Tibial nerve (tissue), 4 donors: ENCODE measurements around the gene USP2. TPM values are rescaled to one million over a fixed set of nuclear protein-coding genes. Genes with fewer than 3 reads are reported as not detected.

Experiments
- DNase-seq, 2 donors: peaks; one replicate each; pipeline ENCODE4 v3.0.0-alpha.2; 2019; ENCODE audit warnings: low spot score in 2 of 2
- H3K27ac ChIP-seq, 4 donors: fragments of 200-600 bp; sonication (generic) in 3 of 4; one replicate each; pipeline ENCODE4 v1.5.1; 2017 to 2019; ENCODE audit warnings: mild to moderate bottlenecking in 1 of 4
- H3K27me3 ChIP-seq, 2 donors: fragments of 200-600 bp; sonication (generic) in 1 of 2; one replicate each; pipeline versions ENCODE4 v1.5.1 to v1.6.0; 2017 to 2019
- H3K36me3 ChIP-seq, 3 donors: fragments of 200-600 bp; sonication (generic); one replicate each; pipeline ENCODE4 v1.5.1; 2018 to 2019
- H3K4me1 ChIP-seq, 4 donors: fragments of 200-600 bp; sonication (generic) in 3 of 4; one replicate each; pipeline ENCODE4 v1.5.1; 2017 to 2019
- H3K4me3 ChIP-seq, 4 donors: fragments of 200-600 bp; sonication (generic) in 3 of 4; one replicate each; pipeline ENCODE4 v1.5.1; 2017 to 2019; ENCODE audit warnings: mild to moderate bottlenecking in 1 of 4, moderate library complexity in 1 of 4
- H3K9me3 ChIP-seq, 4 donors: fragments of 200-600 bp; sonication (generic) in 3 of 4; one replicate each; pipeline ENCODE4 v1.5.1; 2017 to 2019
- CTCF ChIP-seq, 5 experiments: fragments of 200-600 bp in 3 of 5; fragments of 450-650 bp in 2 of 5; sonication (generic) in 3 of 5; IDR thresholded peaks; one replicate each; pipeline ENCODE4 v1.5.1; 2016 to 2019; ENCODE audit warnings: antibody characterized with exemption in 5 of 5, mild to moderate bottlenecking in 3 of 5, moderate library complexity in 2 of 5
- EP300 ChIP-seq, 2 donors: sonication (generic); formaldehyde crosslinking; IDR thresholded peaks; one replicate each; pipeline ENCODE4 v1.6.1; 2017; ENCODE audit warnings: antibody characterized with exemption in 2 of 2, mild to moderate bottlenecking in 1 of 2
- POLR2A ChIP-seq, 2 donors: fragments of 450-650 bp; IDR thresholded peaks; one replicate each; pipeline ENCODE4 v1.6.1; 2017; ENCODE audit warnings: antibody characterized with exemption in 2 of 2, mild to moderate bottlenecking in 2 of 2, moderate library complexity in 2 of 2
- WGBS, 2 donors: methylation state at CpG; one replicate each; pipeline ENCODE4 v1.1.5; 2018; 5-methylcytosine and 5-hydroxymethylcytosine counted together
- total RNA-seq, 4 donors: library from RNA; depleted of rRNA; stranded (reverse); fragments of >200 nt; gene quantifications; one replicate each; pipeline ENCODE4 v1.1.0, GENCODE V29; 2016

Gene USP2
- total RNA-seq, 4 donors from 2014 or later = 2.1 to 18.4 (median 11.6) TPM

GRCh38 chr11:119362741-119363080 is 18.8 kb downstream of the USP2 start:
- Histone ChIP-seq H3K4me1 (peaks cover 0 to 67% (median 25%) of the 10 kb centered on the region in 4 donors), H3K27me3 (peaks cover 0 to 7% of the 10 kb centered on the region in 2 donors), H3K9me3 (no peaks in the 10 kb centered on the region), H3K36me3 (peaks cover 0 to 23% (median 0%) of the 10 kb centered on the region in 3 donors), H3K27ac (peak overlapping the region; percentile 65 to 89 (median 78)), H3K4me3 (peak overlapping the region in 3 of 4 donors; percentile 35 to 62 (median 47))
- 92 to 94% methylated on average over 5 of the region's 5 CpGs for WGBS, 2 donors
- TF ChIP-seq CTCF (IDR thresholded peaks at IDR 0.05) = no peak
- no peak for TF ChIP-seq POLR2A (IDR thresholded peaks at IDR 0.05)
- no peak for TF ChIP-seq EP300 (IDR thresholded peaks at IDR 0.05)
- no peak for DNase-seq

GRCh38 chr11:119361941-119362725 is 19.4 kb downstream of the USP2 start:
- H3K27me3 ChIP-seq = peaks cover 0 to 4% of the 10 kb centered on the region in 2 donors
- TF ChIP-seq CTCF (IDR thresholded peaks at IDR 0.05) (no peak), POLR2A (IDR thresholded peaks at IDR 0.05) (no peak), EP300 (IDR thresholded peaks at IDR 0.05) (no peak)
- WGBS, 2 donors = 73 to 80% methylated on average over 11 of the region's 11 CpGs
- peaks cover 0 to 29% (median 0%) of the 10 kb centered on the region in 3 donors for H3K36me3 ChIP-seq
- H3K4me3 ChIP-seq = peak overlapping the region in 2 of 4 donors; percentile 35 to 62
- peaks cover 0 to 63% (median 20%) of the 10 kb centered on the region in 4 donors for H3K4me1 ChIP-seq
- no peaks in the 10 kb centered on the region for H3K9me3 ChIP-seq
- H3K27ac ChIP-seq = peak overlapping the region; percentile 17 to 89 (median 76)
- no peak for DNase-seq

- H3K4me3 ChIP-seq = no peak overlapping the region
- peaks cover 0 to 4% of the 10 kb centered on the region in 2 donors for H3K27me3 ChIP-seq
- H3K27ac ChIP-seq = peak overlapping the region; percentile 51 to 89 (median 77)
- no peak for DNase-seq
- TF ChIP-seq POLR2A (IDR thresholded peaks at IDR 0.05) (no peak), EP300 (IDR thresholded peaks at IDR 0.05) (peak in 1 of 2 donors; percentile 48)
- no peaks in the 10 kb centered on the region for H3K9me3 ChIP-seq
- 40 to 50% methylated on average over 8 of the region's 8 CpGs for WGBS, 2 donors
- H3K36me3 ChIP-seq = peaks cover 0 to 29% (median 0%) of the 10 kb centered on the region in 3 donors
- H3K4me1 ChIP-seq = peaks cover 0 to 62% (median 17%) of the 10 kb centered on the region in 4 donors
Measured at GRCh38 chr11:119361056-119361787, 20.3 kb downstream of the USP2 start.

- H3K27ac ChIP-seq = no peak overlapping the region
- peaks cover 0 to 53% (median 12%) of the 10 kb centered on the region in 4 donors for H3K4me1 ChIP-seq
- no peaks in the 10 kb centered on the region for H3K27me3 ChIP-seq
- no peak for DNase-seq
- peaks cover 0 to 29% (median 0%) of the 10 kb centered on the region in 3 donors for H3K36me3 ChIP-seq
- TF ChIP-seq CTCF (IDR thresholded peaks at IDR 0.05) (no peak), EP300 (IDR thresholded peaks at IDR 0.05) (no peak), POLR2A (IDR thresholded peaks at IDR 0.05) (no peak)
- 82 to 86% methylated on average over 10 of the region's 10 CpGs for WGBS, 2 donors
- H3K4me3 ChIP-seq = no peak overlapping the region
- no peaks in the 10 kb centered on the region for H3K9me3 ChIP-seq
Measured at GRCh38 chr11:119359365-119360214, 21.9 kb downstream of the USP2 start.

- peak overlapping the region; percentile 28 to 54 (median 38) for H3K4me3 ChIP-seq
- H3K27ac ChIP-seq = peak overlapping the region; percentile 28 to 84 (median 63)
- 37 to 45% methylated on average over 9 to 13 of the region's 13 CpGs for WGBS, 2 donors
- H3K9me3 ChIP-seq = no peaks in the 10 kb centered on the region
- TF ChIP-seq POLR2A (IDR thresholded peaks at IDR 0.05) (no peak), CTCF (IDR thresholded peaks at IDR 0.05) (no peak), EP300 (IDR thresholded peaks at IDR 0.05) (no peak)
- DNase-seq = no peak
- peaks cover 0 to 37% (median 6%) of the 10 kb centered on the region in 4 donors for H3K4me1 ChIP-seq
- no peaks in the 10 kb centered on the region for H3K27me3 ChIP-seq
- peaks cover 0 to 29% (median 0%) of the 10 kb centered on the region in 3 donors for H3K36me3 ChIP-seq
Measured at GRCh38 chr11:119357074-119357473, 24.4 kb downstream of the USP2 start.
